HCT116 (cell line): ENCODE measurements around the gene RYR2. TPM values are rescaled to one million over a fixed set of nuclear protein-coding genes. Genes with fewer than 3 reads are reported as not detected.

Experiments
- ATAC-seq: fragments of 200-7000 bp; cut with Tn5 transposase; 2 replicates; pipeline ENCODE4 v1.9.1; 2020; ENCODE audit warnings: mild to moderate bottlenecking, moderate library complexity
- BruUV-seq: library from RNA; stranded (reverse); fragments of 400-500 nt; replicated peaks from 2 replicates; lab custom pipeline; 2021; lab: Mats Ljungman, UMichigan
- CTCF ChIA-PET: fragments of 300-600 bp; sonication (Branson Sonifier 250); formaldehyde crosslinking; loops from one replicate; lab custom pipeline; 2021; ENCODE audit warnings: antibody characterized with exemption; lab: Charles Lee
- POLR2A ChIA-PET: fragments of 300-600, 350-600 bp; sonication (Branson Sonifier 250); formaldehyde crosslinking; loops from one replicate; lab custom pipeline; 2021; ENCODE audit warnings: antibody characterized with exemption; lab: Charles Lee
- RAD21 ChIA-PET, 2 experiments: fragments of 300-600 bp; sonication (Branson Sonifier 250); formaldehyde crosslinking; loops; one replicate each; lab custom pipeline; 2023; ENCODE audit warnings: low total read pairs in 2 of 2; ENCODE audit not compliant: uncharacterized antibody in 2 of 2, unreplicated experiment in 2 of 2, low non-redundant PET in 1 of 2; lab: Charles Lee
- DNase-seq: peaks from one replicate; pipeline ENCODE4 v3.0.0-alpha.2; 2010; ENCODE audit warnings: low read depth, low spot score
- H2AFZ ChIP-seq: fragments of 200-600 bp; shearing (Covaris generic), sonication (generic); 2 replicates; pipeline ENCODE4 v1.6.1; 2017; ENCODE audit warnings: low read depth, mixed run types, mixed read lengths, antibody characterized with exemption, low read length; ENCODE audit not compliant: poor library complexity, severe bottlenecking
- H3K27ac ChIP-seq: 2 replicates; pipeline ENCODE4 v1.5.1; 2012; ENCODE audit warnings: low read depth, low read length
- H3K27me3 ChIP-seq: fragments of 200-600 bp; sonication (generic); 2 replicates; pipeline ENCODE4 v1.6.1; 2016; ENCODE audit warnings: mixed run types, low read length, mixed read lengths; ENCODE audit not compliant: insufficient read depth
- H3K36me3 ChIP-seq, 2 experiments: fragments of 200-500 bp in 1 of 2; fragments of 200-600 bp in 1 of 2; sonication (Bioruptor generic) in 1 of 2; sonication (generic) in 1 of 2; 2 replicates each; pipeline versions ENCODE4 v1.5.1 to v1.6.1; 2014 to 2016; ENCODE audit warnings: low read length in 2 of 2, inconsistent platforms in 1 of 2, mixed read lengths in 1 of 2, mixed run types in 1 of 2; ENCODE audit not compliant: insufficient read depth in 2 of 2, control insufficient read depth in 1 of 2
- H3K4me1 ChIP-seq, 2 experiments: fragments of 200-600 bp in 1 of 2; sonication (generic) in 1 of 2; 2 replicates each; pipeline versions ENCODE4 v1.5.1 to v1.6.1; 2012 to 2017; ENCODE audit warnings: low read length in 2 of 2, inconsistent platforms in 1 of 2, mild to moderate bottlenecking in 1 of 2, mixed read lengths in 1 of 2, mixed run types in 1 of 2, moderate library complexity in 1 of 2; ENCODE audit not compliant: insufficient read depth in 2 of 2, control insufficient read depth in 1 of 2
- H3K4me2 ChIP-seq: fragments of 200-600 bp; sonication (generic); 2 replicates; pipeline ENCODE4 v1.6.1; 2017; ENCODE audit warnings: mixed run types, low read length, mixed read lengths
- H3K4me3 ChIP-seq, 2 experiments: fragments of 200-600 bp in 1 of 2; sonication (generic) in 1 of 2; replicated peaks in 1 of 2; 2 replicates each; pipeline ENCODE4 v1.5.1; 2011 to 2016; ENCODE audit warnings: low read length in 2 of 2, control low read depth in 1 of 2, low read depth in 1 of 2, mild to moderate bottlenecking in 1 of 2, mixed read lengths in 1 of 2, mixed run types in 1 of 2
- H3K79me2 ChIP-seq: fragments of 200-600 bp; sonication (generic); 2 replicates; pipeline ENCODE4 v1.6.1; 2017; ENCODE audit warnings: mild to moderate bottlenecking, mixed run types, low read length, moderate library complexity, mixed read lengths; ENCODE audit not compliant: insufficient read depth
- H3K9ac ChIP-seq: fragments of 200-600 bp; sonication (generic); 2 replicates; pipeline ENCODE4 v1.6.1; 2016; ENCODE audit warnings: low read length, mixed read lengths
- H3K9me2 ChIP-seq: fragments of 200-600 bp; sonication (generic), shearing (Covaris generic); 2 replicates; pipeline ENCODE4 v1.6.1; 2017; ENCODE audit warnings: mixed run types, mild to moderate bottlenecking, moderate library complexity; ENCODE audit not compliant: insufficient read depth
- H3K9me3 ChIP-seq, 2 experiments: fragments of 200-500 bp in 1 of 2; fragments of 200-600 bp in 1 of 2; sonication (Bioruptor generic) in 1 of 2; sonication (generic) in 1 of 2; 2 replicates each; pipeline ENCODE4 v1.6.1; 2014 to 2017; ENCODE audit warnings: low read length in 2 of 2, mixed read lengths in 2 of 2, inconsistent platforms in 1 of 2, low read depth in 1 of 2, mild to moderate bottlenecking in 1 of 2, mixed run types in 1 of 2, moderate library complexity in 1 of 2; ENCODE audit not compliant: control insufficient read depth in 1 of 2, insufficient read depth in 1 of 2
- H4K20me1 ChIP-seq: fragments of 200-600 bp; sonication (generic), shearing (Covaris generic); 2 replicates; pipeline ENCODE4 v1.6.1; 2017; ENCODE audit warnings: mixed run types, mild to moderate bottlenecking, moderate library complexity; ENCODE audit not compliant: insufficient read depth
- CBX3 ChIP-seq: IDR thresholded peaks from 2 replicates; pipeline ENCODE4 v1.6.1; 2012; ENCODE audit warnings: low read depth
- CEBPB ChIP-seq: IDR thresholded peaks from 2 replicates; pipeline ENCODE4 v1.6.1; 2012; ENCODE audit warnings: low read depth
- EGR1 ChIP-seq: IDR thresholded peaks from 2 replicates; pipeline ENCODE4 v1.6.1; 2012; ENCODE audit warnings: low read depth
- ELF1 ChIP-seq: IDR thresholded peaks from 2 replicates; pipeline ENCODE4 v1.6.1; 2012; ENCODE audit warnings: low read depth, borderline replicate concordance
- EZH2 ChIP-seq: fragments of 200-600 bp; sonication (generic); IDR thresholded peaks from 2 replicates; pipeline ENCODE4 v1.6.1; 2017; ENCODE audit warnings: antibody characterized with exemption, mixed run types
- EZH2phosphoT487 ChIP-seq: fragments of 200-600 bp; IDR thresholded peaks from 2 replicates; pipeline ENCODE4 v1.6.1; 2018; ENCODE audit warnings: antibody characterized with exemption, borderline replicate concordance
- FOSL1 ChIP-seq: IDR thresholded peaks from 2 replicates; pipeline ENCODE4 v1.6.1; 2012; ENCODE audit warnings: low read depth
- JUND ChIP-seq: IDR thresholded peaks from 2 replicates; pipeline ENCODE4 v1.6.1; 2012
- POLR2A ChIP-seq: IDR thresholded peaks from 2 replicates; pipeline ENCODE4 v1.7.0; 2011; ENCODE audit warnings: borderline replicate concordance; ENCODE audit not compliant: insufficient read depth, insufficient read length; ENCODE audit errors: extremely low read depth
- POLR2AphosphoS5 ChIP-seq: IDR thresholded peaks from 2 replicates; pipeline ENCODE4 v1.6.1; 2011; ENCODE audit warnings: mild to moderate bottlenecking, low read depth, low read length, moderate library complexity
- RAD21 ChIP-seq: IDR thresholded peaks from 2 replicates; pipeline ENCODE4 v1.6.1; 2012; ENCODE audit warnings: low read depth, mild to moderate bottlenecking
- SP1 ChIP-seq: IDR thresholded peaks from 2 replicates; pipeline ENCODE4 v1.6.1; 2012; ENCODE audit warnings: low read depth
- SRF ChIP-seq: IDR thresholded peaks from 2 replicates; pipeline ENCODE4 v1.6.1; 2012; ENCODE audit warnings: low read depth
- TCF7L2 ChIP-seq: IDR thresholded peaks from 2 replicates; pipeline ENCODE4 v1.7.0; 2011; ENCODE audit warnings: borderline replicate concordance, inconsistent platforms; ENCODE audit not compliant: insufficient read depth, insufficient read length; ENCODE audit errors: extremely low read depth
- YY1 ChIP-seq: IDR thresholded peaks from 2 replicates; pipeline ENCODE4 v1.6.1; 2011; ENCODE audit warnings: low read length, low read depth, moderate library complexity, mild to moderate bottlenecking; ENCODE audit not compliant: insufficient replicate concordance; ENCODE audit errors: extremely low read depth
- ZNF274 ChIP-seq: fragments of 200-500 bp; sonication (Bioruptor generic); IDR thresholded peaks from 2 replicates; pipeline ENCODE4 v1.6.1; 2014; ENCODE audit warnings: mild to moderate bottlenecking, low read depth, low read length, inconsistent platforms
- intact Hi-C: fragments of 100-400 bp; cut with micrococcal nuclease; formaldehyde crosslinking; loops from 2 replicates; pipeline ENCODE4 v1.10.0; 2022
- total RNA-seq: library from RNA; stranded (reverse); gene quantifications from one replicate; pipeline ENCODE4 v1.2.1, GENCODE V29; 2021; ENCODE audit not compliant: unreplicated experiment
- TF ChIP-seq, protein P1 (sequence below): IDR thresholded peaks from 2 replicates; pipeline ENCODE4 v1.6.1; 2011; ENCODE audit warnings: mild to moderate bottlenecking, low read length, moderate library complexity; ENCODE audit not compliant: insufficient replicate concordance; ENCODE audit errors: extremely low read depth
- TF ChIP-seq, protein P2 (sequence below): IDR thresholded peaks from 2 replicates; pipeline ENCODE4 v1.6.1; 2012
- TF ChIP-seq, protein P3 (sequence below): IDR thresholded peaks from 2 replicates; pipeline ENCODE4 v1.6.1; 2012

RYR2 gene
- total RNA-seq, 1 experiment from 2014 or later = 0.02 TPM

DNA sequence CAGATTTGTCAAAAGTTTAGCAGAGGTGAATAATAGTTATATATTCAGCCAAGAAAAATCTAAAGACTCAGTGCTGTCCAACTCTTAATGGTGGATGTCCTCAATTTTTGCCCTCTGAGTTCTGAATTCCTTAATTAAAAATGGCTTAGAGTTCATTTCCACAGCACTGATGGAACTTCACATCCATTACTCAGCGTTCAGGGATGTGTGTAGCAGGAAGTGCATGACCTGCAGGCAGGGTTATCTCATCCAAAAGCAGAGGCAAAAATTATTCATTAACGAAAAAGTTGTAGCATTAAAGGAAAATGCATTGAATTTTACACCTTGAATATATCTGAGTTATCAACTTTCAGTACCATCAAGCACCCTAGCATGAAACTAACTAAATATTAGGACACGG is 752.1 kb downstream of the RYR2 start:
- no peaks in the 10 kb centered on the region for H3K9me2 ChIP-seq
- H3K36me3 ChIP-seq = no peaks in the 10 kb centered on the region
- no peaks in the 10 kb centered on the region for H3K4me1 ChIP-seq
- no peak overlapping the region for H2AFZ ChIP-seq
- H3K9ac ChIP-seq = no peak overlapping the region
- ChIA-PET CTCF (no interaction called here), RAD21 (no interaction called here), POLR2A (no interaction called here)
- no TSS peak for BruUV-seq
- H3K27ac ChIP-seq = no peak overlapping the region
- peaks cover 3% of the 10 kb centered on the region in 2 experiments; a peak in 2 of 4 replicates for H3K9me3 ChIP-seq
- no peak for DNase-seq
- no peak for ATAC-seq
- H3K27me3 ChIP-seq = no peaks in the 10 kb centered on the region
- H3K4me3 ChIP-seq = no peak overlapping the region
- no peaks in the 10 kb centered on the region for H4K20me1 ChIP-seq
- TF ChIP-seq CEBPB (no peak), EZH2phosphoT487 (no peak), SP1 (no peak), YY1 (no peak), CBX3 (no peak), POLR2AphosphoS5 (no peak), RAD21 (no peak), FOSL1 (no peak), TCF7L2 (no peak)
- no peak overlapping the region for H3K4me2 ChIP-seq
- no peaks in the 10 kb centered on the region for H3K79me2 ChIP-seq
- intact Hi-C loops = no loop called here

DNA sequence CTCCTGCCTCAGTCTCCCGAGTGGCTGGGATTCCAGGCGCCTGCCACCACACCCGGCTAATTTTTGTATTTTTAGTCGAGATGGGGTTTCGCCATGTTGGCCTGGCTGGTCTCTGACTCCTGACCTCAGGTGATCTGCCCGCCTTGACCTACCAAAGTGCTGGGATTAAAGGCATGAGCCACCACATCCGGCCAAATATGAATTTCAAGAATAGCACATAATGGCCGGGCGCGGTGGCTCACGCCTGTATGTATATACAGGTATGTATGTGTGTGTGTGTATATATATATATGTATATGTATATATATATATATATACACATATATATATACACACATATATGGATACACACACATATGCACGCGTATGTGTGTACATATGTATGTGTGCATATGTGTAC is 753.6 kb downstream of the RYR2 start:
- Histone ChIP-seq H3K9me3 (peaks cover 0 to 3% of the 10 kb centered on the region in 2 experiments; a peak in 2 of 4 replicates), H3K4me2 (no peak overlapping the region), H3K4me3 (no peak overlapping the region), H3K27me3 (no peaks in the 10 kb centered on the region), H3K27ac (no peak overlapping the region), H4K20me1 (no peaks in the 10 kb centered on the region), H2AFZ (no peak overlapping the region), H3K9me2 (no peaks in the 10 kb centered on the region), H3K79me2 (no peaks in the 10 kb centered on the region), H3K36me3 (no peaks in the 10 kb centered on the region), H3K4me1 (no peaks in the 10 kb centered on the region), H3K9ac (no peak overlapping the region)
- ATAC-seq (no peak), DNase-seq (no peak)
- ChIA-PET POLR2A (no interaction called here), CTCF (no interaction called here), RAD21 (no interaction called here)
- BruUV-seq = no TSS peak
- intact Hi-C loops = no loop called here
- TF ChIP-seq POLR2AphosphoS5 = no peak
- TF ChIP-seq, protein P1, sequence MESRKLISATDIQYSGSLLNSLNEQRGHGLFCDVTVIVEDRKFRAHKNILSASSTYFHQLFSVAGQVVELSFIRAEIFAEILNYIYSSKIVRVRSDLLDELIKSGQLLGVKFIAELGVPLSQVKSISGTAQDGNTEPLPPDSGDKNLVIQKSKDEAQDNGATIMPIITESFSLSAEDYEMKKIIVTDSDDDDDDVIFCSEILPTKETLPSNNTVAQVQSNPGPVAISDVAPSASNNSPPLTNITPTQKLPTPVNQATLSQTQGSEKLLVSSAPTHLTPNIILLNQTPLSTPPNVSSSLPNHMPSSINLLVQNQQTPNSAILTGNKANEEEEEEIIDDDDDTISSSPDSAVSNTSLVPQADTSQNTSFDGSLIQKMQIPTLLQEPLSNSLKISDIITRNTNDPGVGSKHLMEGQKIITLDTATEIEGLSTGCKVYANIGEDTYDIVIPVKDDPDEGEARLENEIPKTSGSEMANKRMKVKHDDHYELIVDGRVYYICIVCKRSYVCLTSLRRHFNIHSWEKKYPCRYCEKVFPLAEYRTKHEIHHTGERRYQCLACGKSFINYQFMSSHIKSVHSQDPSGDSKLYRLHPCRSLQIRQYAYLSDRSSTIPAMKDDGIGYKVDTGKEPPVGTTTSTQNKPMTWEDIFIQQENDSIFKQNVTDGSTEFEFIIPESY = no peak
- TF ChIP-seq ZNF274 = no peak
- no peak for TF ChIP-seq TCF7L2
- TF ChIP-seq FOSL1 = no peak
- no peak for TF ChIP-seq CBX3
- no peak for TF ChIP-seq YY1
- no peak for TF ChIP-seq RAD21
- TF ChIP-seq, protein P2, sequence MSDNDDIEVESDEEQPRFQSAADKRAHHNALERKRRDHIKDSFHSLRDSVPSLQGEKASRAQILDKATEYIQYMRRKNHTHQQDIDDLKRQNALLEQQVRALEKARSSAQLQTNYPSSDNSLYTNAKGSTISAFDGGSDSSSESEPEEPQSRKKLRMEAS = no peak
- TF ChIP-seq JUND = no peak
- TF ChIP-seq SRF = no peak
- TF ChIP-seq ELF1 = no peak
- TF ChIP-seq SP1 = no peak
- TF ChIP-seq EGR1 = no peak
- no peak for TF ChIP-seq POLR2A
- no peak for TF ChIP-seq CEBPB
- no peak for TF ChIP-seq EZH2
- no peak for TF ChIP-seq EZH2phosphoT487
- TF ChIP-seq, protein P3, sequence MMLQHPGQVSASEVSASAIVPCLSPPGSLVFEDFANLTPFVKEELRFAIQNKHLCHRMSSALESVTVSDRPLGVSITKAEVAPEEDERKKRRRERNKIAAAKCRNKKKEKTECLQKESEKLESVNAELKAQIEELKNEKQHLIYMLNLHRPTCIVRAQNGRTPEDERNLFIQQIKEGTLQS = no peak
